Hematopoietic multipotent progenitor cell treated with erythropoietin and hydrocortisone succinate and interleukin-3 and kit ligand, for 4 days (in vitro differentiated cells): ENCODE measurements around the gene EMC1.

Experiments used
- DNase-seq: peaks from one replicate; pipeline ENCODE4 v3.0.0-alpha.2; 2015

EMC1 gene

GRCh38 chr1:19213580-19213979 is 37.7 kb downstream of the EMC1 start:
- no peak for DNase-seq

GRCh38 chr1:19212167-19212566 is 39.2 kb downstream of the EMC1 start:
- DNase-seq: no peak

- DNase-seq: peak; percentile 39
Measured at GRCh38 chr1:19210772-19211549, 40.4 kb downstream of the EMC1 start.

GRCh38 chr1:19209990-19210771 is 41.1 kb downstream of the EMC1 start, which contains the start of gene UBR4:
Gene UBR4, minus strand, starts transcription at chr1:19210266. Its CDS starts 18 bp downstream, at chr1:19210248.
- DNase-seq: peak; percentile 98

DNA sequence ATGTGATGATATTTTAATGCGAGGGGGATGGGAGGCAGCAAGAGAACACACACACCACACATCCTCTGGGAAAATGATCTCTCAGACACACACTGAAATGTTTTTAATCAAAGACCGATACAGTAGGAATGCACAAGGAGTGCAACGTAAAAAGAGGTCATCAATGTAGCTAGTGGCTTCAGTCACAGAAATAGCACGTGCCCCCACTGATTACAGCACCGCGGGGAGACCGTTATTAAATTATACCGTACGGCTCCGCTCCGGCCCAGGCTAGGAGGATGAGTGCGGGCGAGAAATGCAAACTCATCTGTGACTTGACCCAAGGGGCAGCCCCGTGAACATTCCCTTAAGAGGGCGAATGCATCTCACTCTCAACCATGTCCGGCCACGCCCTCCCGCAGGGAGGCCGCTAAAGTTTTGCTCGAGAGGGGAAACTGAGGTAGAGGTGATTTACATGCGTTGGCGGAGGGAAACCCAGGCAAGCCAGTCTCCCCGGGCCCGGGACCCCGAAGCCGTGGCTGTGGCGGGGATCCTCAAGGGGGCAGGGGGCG is 41.8 kb downstream of the EMC1 start:
- peak; percentile 78 for DNase-seq

DNA sequence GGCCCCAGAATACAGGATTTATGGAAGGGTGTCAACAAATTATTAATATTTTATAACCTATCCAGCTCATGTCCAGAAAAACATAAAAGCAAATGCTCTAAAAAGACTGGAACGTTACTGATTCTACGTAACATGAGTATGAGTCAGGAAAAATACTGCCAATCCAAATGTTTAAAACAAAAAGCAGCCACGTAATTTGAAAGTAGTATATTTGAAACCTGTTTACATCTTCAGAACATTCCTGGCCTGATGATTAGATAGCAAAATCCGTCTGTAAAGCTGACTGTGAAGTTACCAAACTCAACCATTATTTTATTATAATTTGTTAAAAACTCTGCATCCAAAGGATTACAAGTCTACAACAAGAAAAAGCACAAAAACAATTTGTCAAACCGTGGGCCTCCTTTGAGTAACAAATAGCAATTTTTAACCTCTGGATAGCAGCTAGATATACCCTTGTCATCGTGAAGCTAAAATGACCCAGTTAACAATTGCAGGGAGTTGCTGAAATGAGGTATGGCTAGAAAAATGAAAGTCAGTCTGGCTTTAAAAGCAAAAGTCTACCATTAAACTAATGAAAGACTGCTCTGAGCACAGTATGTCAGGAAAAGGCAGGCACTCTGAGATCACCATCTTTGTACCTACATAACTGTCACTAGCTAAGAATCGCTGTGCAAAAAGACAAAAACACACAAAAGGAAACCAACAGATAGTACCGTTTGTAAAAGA is 42.5 kb downstream of the EMC1 start:
- no peak for DNase-seq

- DNase-seq: peak; percentile 73
Measured at GRCh38 chr1:19206947-19207346, 44.4 kb downstream of the EMC1 start.

GRCh38 chr1:19205845-19206244 is 45.5 kb downstream of the EMC1 start:
- peak; percentile 19 for DNase-seq

- peak; percentile 35 for DNase-seq
Measured at GRCh38 chr1:19205403-19205802, 45.9 kb downstream of the EMC1 start.

- DNase-seq: peak; percentile 20
Measured at GRCh38 chr1:19204446-19205266, 46.7 kb downstream of the EMC1 start.

GRCh38 chr1:19203440-19203839 is 47.9 kb downstream of the EMC1 start:
- no peak for DNase-seq

GRCh38 chr1:19202396-19202795 is 48.9 kb downstream of the EMC1 start:
- peak; percentile 46 for DNase-seq

GRCh38 chr1:19199969-19200604 is 51.2 kb downstream of the EMC1 start:
- no peak for DNase-seq

- no peak for DNase-seq
Measured at GRCh38 chr1:19199329-19199968, 51.9 kb downstream of the EMC1 start.

GRCh38 chr1:19198820-19199219 is 52.5 kb downstream of the EMC1 start:
- DNase-seq: no peak

- DNase-seq: peak; percentile 9
Measured at GRCh38 chr1:19197845-19198244, 53.5 kb downstream of the EMC1 start.

- no peak for DNase-seq
Measured at GRCh38 chr1:19196331-19196730, 55.0 kb downstream of the EMC1 start.

GRCh38 chr1:19193004-19193403 is 58.3 kb downstream of the EMC1 start:
- no peak for DNase-seq

- DNase-seq: no peak
Measured at GRCh38 chr1:19191811-19192210, 59.5 kb downstream of the EMC1 start.

GRCh38 chr1:19190468-19190867 is 60.9 kb downstream of the EMC1 start:
- no peak for DNase-seq

DNA sequence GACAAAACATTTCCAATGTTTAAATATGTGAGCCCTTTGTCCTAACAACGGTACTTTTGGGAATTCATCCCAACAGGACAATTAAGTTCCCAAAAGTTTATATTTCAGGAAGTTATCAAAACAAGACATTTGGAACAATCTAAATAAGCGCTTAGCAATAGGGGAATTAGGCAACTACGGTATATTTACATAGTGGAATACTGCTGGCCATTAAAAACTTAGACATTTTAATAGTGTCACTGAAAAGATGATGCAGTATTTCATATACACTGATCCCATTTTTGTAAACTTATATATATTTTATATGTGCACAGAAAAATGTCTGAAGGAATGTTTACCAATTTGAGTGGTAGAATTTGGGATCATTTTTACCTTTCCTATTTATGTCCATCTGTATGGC is 62.1 kb downstream of the EMC1 start:
- DNase-seq: no peak
